ENCODE data around the gene RBM17. TPM values are rescaled to one million over a fixed set of nuclear protein-coding genes. Genes with fewer than 3 reads are reported as not detected.

Gene RBM17
- total RNA-seq, 1 experiment from 2014 or later = 160 TPM

- TF ChIP-seq ZNF532 (CRISPR knock-in tag; IDR thresholded peaks at IDR 0.05; ENCODE audit: borderline replicate concordance) (no peak), RORB (CRISPR knock-in tag; IDR thresholded peaks at IDR 0.05) (no peak), ATF2 (CRISPR knock-in tag; IDR thresholded peaks at IDR 0.05; ENCODE audit: borderline replicate concordance, low read depth) (no peak), ZNF232 (CRISPR knock-in tag; IDR thresholded peaks at IDR 0.05) (no peak), E2F5 (CRISPR knock-in tag; IDR thresholded peaks at IDR 0.05) (no peak), ZNF425 (CRISPR knock-in tag; conservative IDR thresholded peaks at IDR 0.05) (no peak), USF1 (CRISPR knock-in tag; IDR thresholded peaks at IDR 0.05) (no peak), KAT7 (CRISPR knock-in tag; IDR thresholded peaks at IDR 0.05; ENCODE audit: borderline replicate concordance) (no peak), JAZF1 (CRISPR knock-in tag; IDR thresholded peaks at IDR 0.05) (no peak), TEAD1 (CRISPR knock-in tag; IDR thresholded peaks at IDR 0.05) (no peak), ZNF263 (CRISPR knock-in tag; IDR thresholded peaks at IDR 0.05; ENCODE audit: low read depth) (no peak), ZNF512 (CRISPR knock-in tag; IDR thresholded peaks at IDR 0.05; ENCODE audit: borderline replicate concordance) (no peak)
Measured at GRCh38 chr10:6148251-6148701, 59.4 kb downstream of the RBM17 start (continued).

- Mint-ChIP-seq H3K9me3 (no peaks in the 10 kb centered on the region), H3K36me3 (no peaks in the 10 kb centered on the region), H3K4me3 (no peak overlapping the region), H3K27ac (no peak overlapping the region), H3K27me3 (ENCODE audit: low read depth) (peaks cover 5% of the 10 kb centered on the region), H3K4me1 (peaks cover 38% of the 10 kb centered on the region)
- ATAC-seq = no peak
- no peak for TF ChIP-seq CDX4 (CRISPR knock-in tag; IDR thresholded peaks at IDR 0.05; ENCODE audit: borderline replicate concordance)
- no peak for TF ChIP-seq ZNF121 (CRISPR knock-in tag; IDR thresholded peaks at IDR 0.05)
- no peak for TF ChIP-seq NFE2L1 (CRISPR knock-in tag; IDR thresholded peaks at IDR 0.05)
- no peak for DNase-seq (ENCODE audit: low spot score)
- CTCF ChIA-PET = interaction anchor here (1.4 kb wide), 1 partner anchor 54 kb away, joined by 4 read pairs; the partner anchor contains the start of gene PFKFB3
- POLR2A ChIA-PET = no interaction called here
Measured at GRCh38 chr10:6148908-6149307, 60.1 kb downstream of the RBM17 start.
